BLaER1 (cell line): ENCODE results near the gene HSFX2.
"Not testable (repeated sequence)": the region's sequence is repeated elsewhere in the genome, so short reads cannot be mapped to it uniquely, and the experiment has no call there.

Experiments used
- H3K27ac ChIP-seq: shearing (Covaris generic); formaldehyde crosslinking; 2 replicates; pipeline ENCODE4 v1.8.1; 2022
- H3K27me3 ChIP-seq: shearing (Covaris generic); formaldehyde crosslinking; 2 replicates; pipeline ENCODE4 v1.8.1; 2022
- H3K36me3 ChIP-seq: shearing (Covaris generic); formaldehyde crosslinking; 2 replicates; pipeline ENCODE4 v1.8.1; 2022
- H3K4me1 ChIP-seq: shearing (Covaris generic); formaldehyde crosslinking; 2 replicates; pipeline ENCODE4 v1.8.1; 2022
- H3K4me2 ChIP-seq: shearing (Covaris generic); formaldehyde crosslinking; 2 replicates; pipeline ENCODE4 v1.8.1; 2022
- H3K4me3 ChIP-seq: shearing (Covaris generic); formaldehyde crosslinking; 2 replicates; pipeline ENCODE4 v1.8.1; 2022
- H3K9ac ChIP-seq: shearing (Covaris generic); formaldehyde crosslinking; 2 replicates; pipeline ENCODE4 v1.8.1; 2022
- H3K9me3 ChIP-seq: shearing (Covaris generic); formaldehyde crosslinking; 2 replicates; pipeline ENCODE4 v1.8.1; 2022
- H4K20me1 ChIP-seq: shearing (Covaris generic); formaldehyde crosslinking; 2 replicates; pipeline ENCODE4 v1.8.1; 2022
- Cebpa-rat ChIP-seq: shearing (Covaris generic); IDR thresholded peaks from 2 replicates; pipeline ENCODE4 v1.8.1; 2022

Gene HSFX2

GRCh38 chrX:149585631-149586030 is 9.5 kb downstream of the HSFX2 start:
- H4K20me1 ChIP-seq, H3K4me2 ChIP-seq, H3K4me3 ChIP-seq, H3K36me3 ChIP-seq, H3K9me3 ChIP-seq, H3K27me3 ChIP-seq, H3K27ac ChIP-seq, H3K4me1 ChIP-seq, H3K9ac ChIP-seq: not testable (repeated sequence)

GRCh38 chrX:149573456-149573855 is 21.7 kb downstream of the HSFX2 start:
- H3K4me1 ChIP-seq, H3K9ac ChIP-seq, H3K4me2 ChIP-seq, H3K27me3 ChIP-seq, H3K4me3 ChIP-seq, H4K20me1 ChIP-seq, H3K9me3 ChIP-seq, H3K27ac ChIP-seq, H3K36me3 ChIP-seq: not testable (repeated sequence)

GRCh38 chrX:149572743-149573142 is 22.4 kb downstream of the HSFX2 start:
- Histone ChIP-seq H3K27me3 (no peaks in the 10 kb centered on the region), H3K4me2 (no peak overlapping the region), H3K9me3 (no peaks in the 10 kb centered on the region), H3K4me1 (no peaks in the 10 kb centered on the region), H3K9ac (no peak overlapping the region), H3K27ac (no peak overlapping the region), H3K36me3 (no peaks in the 10 kb centered on the region), H4K20me1 (no peaks in the 10 kb centered on the region), H3K4me3 (no peak overlapping the region)
- no peak for TF ChIP-seq Cebpa-rat

- no peak overlapping the region for H3K27ac ChIP-seq
- no peaks in the 10 kb centered on the region for H3K36me3 ChIP-seq
- H3K4me3 ChIP-seq: no peak overlapping the region
- no peak overlapping the region for H3K9ac ChIP-seq
- no peaks in the 10 kb centered on the region for H4K20me1 ChIP-seq
- no peak overlapping the region for H3K4me2 ChIP-seq
- H3K9me3 ChIP-seq: no peaks in the 10 kb centered on the region
- no peaks in the 10 kb centered on the region for H3K27me3 ChIP-seq
- H3K4me1 ChIP-seq: 0 out of 2 replicates have a peak, but pooled peaks cover 4% of the 10 kb centered on the region
- TF ChIP-seq Cebpa-rat: no peak
These were observed 23.3 kb downstream of the HSFX2 start for GRCh38 chrX:149571770-149572169.

- H3K27me3 ChIP-seq: no peaks in the 10 kb centered on the region
- H3K4me3 ChIP-seq: no peak overlapping the region
- H3K4me2 ChIP-seq: no peak overlapping the region
- H3K36me3 ChIP-seq: no peaks in the 10 kb centered on the region
- no peaks in the 10 kb centered on the region for H4K20me1 ChIP-seq
- H3K27ac ChIP-seq: no peak overlapping the region
- no peak for TF ChIP-seq Cebpa-rat
- 0 out of 2 replicates have a peak, but pooled peaks cover 4% of the 10 kb centered on the region for H3K4me1 ChIP-seq
- H3K9me3 ChIP-seq: no peaks in the 10 kb centered on the region
- no peak overlapping the region for H3K9ac ChIP-seq
These were observed 24.4 kb downstream of the HSFX2 start for GRCh38 chrX:149570668-149571067.

- H3K4me2 ChIP-seq: no peak overlapping the region
- no peaks in the 10 kb centered on the region for H3K9me3 ChIP-seq
- no peak for TF ChIP-seq Cebpa-rat
- no peak overlapping the region for H3K27ac ChIP-seq
- no peak overlapping the region for H3K9ac ChIP-seq
- no peaks in the 10 kb centered on the region for H3K36me3 ChIP-seq
- H4K20me1 ChIP-seq: no peaks in the 10 kb centered on the region
- 0 out of 2 replicates have a peak, but pooled peaks cover 4% of the 10 kb centered on the region for H3K4me1 ChIP-seq
- no peaks in the 10 kb centered on the region for H3K27me3 ChIP-seq
- no peak overlapping the region for H3K4me3 ChIP-seq
These were observed 25.3 kb downstream of the HSFX2 start for GRCh38 chrX:149569770-149570169.

- 0 out of 2 replicates have a peak, but pooled peaks cover 4% of the 10 kb centered on the region for H3K4me1 ChIP-seq
- no peaks in the 10 kb centered on the region for H3K27me3 ChIP-seq
- H4K20me1 ChIP-seq: no peaks in the 10 kb centered on the region
- H3K9ac ChIP-seq: no peak overlapping the region
- TF ChIP-seq Cebpa-rat: no peak
- no peak overlapping the region for H3K27ac ChIP-seq
- H3K4me3 ChIP-seq: no peak overlapping the region
- H3K36me3 ChIP-seq: no peaks in the 10 kb centered on the region
- H3K9me3 ChIP-seq: no peaks in the 10 kb centered on the region
- H3K4me2 ChIP-seq: no peak overlapping the region
These were observed 26.3 kb downstream of the HSFX2 start for GRCh38 chrX:149568701-149569296.

- Histone ChIP-seq H3K9ac (no peak overlapping the region), H3K4me3 (no peak overlapping the region), H3K36me3 (no peaks in the 10 kb centered on the region), H3K27me3 (no peaks in the 10 kb centered on the region), H3K27ac (no peak overlapping the region), H3K4me2 (no peak overlapping the region), H4K20me1 (no peaks in the 10 kb centered on the region), H3K9me3 (no peaks in the 10 kb centered on the region), H3K4me1 (0 out of 2 replicates have a peak, but pooled peaks cover 4% of the 10 kb centered on the region)
- TF ChIP-seq Cebpa-rat: no peak
These were observed 27.3 kb downstream of the HSFX2 start for GRCh38 chrX:149567621-149568417.

GRCh38 chrX:149563359-149563758 is 31.8 kb downstream of the HSFX2 start:
- no peaks in the 10 kb centered on the region for H3K27me3 ChIP-seq
- no peak for TF ChIP-seq Cebpa-rat
- 0 out of 2 replicates have a peak, but pooled peaks cover 4% of the 10 kb centered on the region for H3K4me1 ChIP-seq
- no peak overlapping the region for H3K27ac ChIP-seq
- H3K36me3 ChIP-seq: no peaks in the 10 kb centered on the region
- H3K4me2 ChIP-seq: no peak overlapping the region
- no peaks in the 10 kb centered on the region for H3K9me3 ChIP-seq
- no peak overlapping the region for H3K4me3 ChIP-seq
- H3K9ac ChIP-seq: no peak overlapping the region
- no peaks in the 10 kb centered on the region for H4K20me1 ChIP-seq

GRCh38 chrX:149555251-149555650 is 39.9 kb downstream of the HSFX2 start:
- not testable (repeated sequence) for H4K20me1 ChIP-seq, H3K4me3 ChIP-seq, H3K9ac ChIP-seq, H3K27me3 ChIP-seq, H3K9me3 ChIP-seq, H3K4me2 ChIP-seq, H3K4me1 ChIP-seq, H3K36me3 ChIP-seq, H3K27ac ChIP-seq

- not testable (repeated sequence) for H3K27me3 ChIP-seq, H3K4me3 ChIP-seq, H3K36me3 ChIP-seq, H4K20me1 ChIP-seq, H3K9ac ChIP-seq, H3K9me3 ChIP-seq, H3K4me1 ChIP-seq, H3K4me2 ChIP-seq, H3K27ac ChIP-seq
These were observed 43.2 kb downstream of the HSFX2 start for GRCh38 chrX:149551939-149552248.

GRCh38 chrX:149551245-149551938 is 43.7 kb downstream of the HSFX2 start:
- H3K27ac ChIP-seq, H3K4me2 ChIP-seq, H3K36me3 ChIP-seq, H3K4me3 ChIP-seq, H3K9me3 ChIP-seq, H4K20me1 ChIP-seq, H3K9ac ChIP-seq, H3K27me3 ChIP-seq, H3K4me1 ChIP-seq: not testable (repeated sequence)

GRCh38 chrX:149550454-149550853 is 44.7 kb downstream of the HSFX2 start:
- H3K9ac ChIP-seq, H3K9me3 ChIP-seq, H3K36me3 ChIP-seq, H3K4me2 ChIP-seq, H3K27me3 ChIP-seq, H4K20me1 ChIP-seq, H3K27ac ChIP-seq, H3K4me1 ChIP-seq, H3K4me3 ChIP-seq: not testable (repeated sequence)

- not testable (repeated sequence) for H3K4me3 ChIP-seq
These were observed 45.4 kb downstream of the HSFX2 start, which contains the start of gene HSFX3 for GRCh38 chrX:149549701-149550100. Gene HSFX3, minus strand, starts transcription at chrX:149549924. Its CDS starts 72 bp downstream, at chrX:149549852.

More at GRCh38 chrX:149549701-149550100, 45.4 kb downstream of the HSFX2 start, which contains the start of gene HSFX3:
- H3K9me3 ChIP-seq, H3K4me1 ChIP-seq, H3K36me3 ChIP-seq, H3K9ac ChIP-seq, H3K4me2 ChIP-seq, H3K27ac ChIP-seq, H3K27me3 ChIP-seq, H4K20me1 ChIP-seq: not testable (repeated sequence)
